Upper lobe of left lung (tissue), 4 donors: ENCODE measurements around the gene COL8A1.

Source experiments
- POLR2A ChIP-seq, 4 donors: fragments of 450-650 bp; IDR thresholded peaks; one replicate each; pipeline ENCODE4 v1.5.1; 2016 to 2017; ENCODE audit warnings: antibody characterized with exemption in 4 of 4, mild to moderate bottlenecking in 2 of 4
- POLR2AphosphoS5 ChIP-seq, 2 donors: sonication (generic); formaldehyde crosslinking; IDR thresholded peaks; one replicate each; pipeline ENCODE4 v1.5.1; 2017; ENCODE audit warnings: antibody characterized with exemption in 2 of 2
- TF ChIP-seq, protein P1 (sequence below), 6 experiments: fragments of 450-650 bp in 4 of 6; fragments of 200-600 bp in 2 of 6; sonication (generic) in 2 of 6; IDR thresholded peaks; one replicate each; pipeline ENCODE4 v1.5.1; 2016 to 2019; ENCODE audit warnings: antibody characterized with exemption in 6 of 6

DNA sequence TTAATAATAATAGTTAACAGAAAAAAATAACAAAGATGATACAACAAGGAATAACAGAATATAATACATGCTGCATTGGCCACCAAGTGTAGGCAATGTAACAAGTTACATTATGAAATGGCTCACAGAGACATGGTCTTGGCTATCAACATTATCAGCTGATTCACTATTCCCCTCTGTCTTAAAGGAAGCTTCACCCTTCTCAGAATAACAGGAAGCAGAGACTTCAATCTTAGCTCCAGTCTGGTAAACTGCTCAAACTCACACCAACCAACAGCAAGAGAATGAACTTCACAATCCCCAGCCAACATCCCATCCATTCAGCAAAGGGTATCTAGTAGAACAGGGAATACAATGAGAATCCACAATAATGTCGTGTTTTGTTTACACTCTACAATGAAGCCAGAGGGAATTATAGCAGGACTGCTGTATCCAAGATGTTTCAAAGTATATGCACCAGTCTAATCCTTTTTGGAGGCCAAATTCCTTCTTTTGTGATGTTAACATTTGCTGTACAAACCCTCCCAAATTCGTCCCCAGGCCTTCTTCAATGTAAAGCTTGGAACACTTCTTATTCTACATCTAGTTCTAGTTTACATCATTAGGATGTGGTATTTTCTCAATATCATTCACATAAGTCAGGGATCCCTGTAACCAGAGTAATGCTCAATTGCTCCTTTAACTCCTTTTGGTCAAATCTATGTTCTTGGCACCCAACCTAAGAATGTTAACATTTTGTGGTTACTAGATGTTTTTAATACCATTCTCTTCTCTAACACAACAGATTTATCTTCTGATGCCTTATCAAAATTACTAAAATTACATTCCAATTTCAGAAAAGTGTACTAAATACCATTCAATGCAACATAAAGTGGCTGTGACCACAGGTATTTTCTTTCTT, 126.9 kb downstream of the COL8A1 start:
- TF ChIP-seq, protein P1, sequence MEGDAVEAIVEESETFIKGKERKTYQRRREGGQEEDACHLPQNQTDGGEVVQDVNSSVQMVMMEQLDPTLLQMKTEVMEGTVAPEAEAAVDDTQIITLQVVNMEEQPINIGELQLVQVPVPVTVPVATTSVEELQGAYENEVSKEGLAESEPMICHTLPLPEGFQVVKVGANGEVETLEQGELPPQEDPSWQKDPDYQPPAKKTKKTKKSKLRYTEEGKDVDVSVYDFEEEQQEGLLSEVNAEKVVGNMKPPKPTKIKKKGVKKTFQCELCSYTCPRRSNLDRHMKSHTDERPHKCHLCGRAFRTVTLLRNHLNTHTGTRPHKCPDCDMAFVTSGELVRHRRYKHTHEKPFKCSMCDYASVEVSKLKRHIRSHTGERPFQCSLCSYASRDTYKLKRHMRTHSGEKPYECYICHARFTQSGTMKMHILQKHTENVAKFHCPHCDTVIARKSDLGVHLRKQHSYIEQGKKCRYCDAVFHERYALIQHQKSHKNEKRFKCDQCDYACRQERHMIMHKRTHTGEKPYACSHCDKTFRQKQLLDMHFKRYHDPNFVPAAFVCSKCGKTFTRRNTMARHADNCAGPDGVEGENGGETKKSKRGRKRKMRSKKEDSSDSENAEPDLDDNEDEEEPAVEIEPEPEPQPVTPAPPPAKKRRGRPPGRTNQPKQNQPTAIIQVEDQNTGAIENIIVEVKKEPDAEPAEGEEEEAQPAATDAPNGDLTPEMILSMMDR (IDR thresholded peaks at IDR 0.05) = no peak
- TF ChIP-seq POLR2A (IDR thresholded peaks at IDR 0.05) (no peak), POLR2AphosphoS5 (IDR thresholded peaks at IDR 0.05) (no peak)
